COLO668 (cell line): Measurements from ENCODE around the gene SEC16A.

Experiments
- DNase-seq: peaks from one replicate; lab custom pipeline; 2025; ENCODE audit not compliant: unreplicated experiment; lab: John Stamatoyannopoulos, UW

The SEC16A gene, protein sequence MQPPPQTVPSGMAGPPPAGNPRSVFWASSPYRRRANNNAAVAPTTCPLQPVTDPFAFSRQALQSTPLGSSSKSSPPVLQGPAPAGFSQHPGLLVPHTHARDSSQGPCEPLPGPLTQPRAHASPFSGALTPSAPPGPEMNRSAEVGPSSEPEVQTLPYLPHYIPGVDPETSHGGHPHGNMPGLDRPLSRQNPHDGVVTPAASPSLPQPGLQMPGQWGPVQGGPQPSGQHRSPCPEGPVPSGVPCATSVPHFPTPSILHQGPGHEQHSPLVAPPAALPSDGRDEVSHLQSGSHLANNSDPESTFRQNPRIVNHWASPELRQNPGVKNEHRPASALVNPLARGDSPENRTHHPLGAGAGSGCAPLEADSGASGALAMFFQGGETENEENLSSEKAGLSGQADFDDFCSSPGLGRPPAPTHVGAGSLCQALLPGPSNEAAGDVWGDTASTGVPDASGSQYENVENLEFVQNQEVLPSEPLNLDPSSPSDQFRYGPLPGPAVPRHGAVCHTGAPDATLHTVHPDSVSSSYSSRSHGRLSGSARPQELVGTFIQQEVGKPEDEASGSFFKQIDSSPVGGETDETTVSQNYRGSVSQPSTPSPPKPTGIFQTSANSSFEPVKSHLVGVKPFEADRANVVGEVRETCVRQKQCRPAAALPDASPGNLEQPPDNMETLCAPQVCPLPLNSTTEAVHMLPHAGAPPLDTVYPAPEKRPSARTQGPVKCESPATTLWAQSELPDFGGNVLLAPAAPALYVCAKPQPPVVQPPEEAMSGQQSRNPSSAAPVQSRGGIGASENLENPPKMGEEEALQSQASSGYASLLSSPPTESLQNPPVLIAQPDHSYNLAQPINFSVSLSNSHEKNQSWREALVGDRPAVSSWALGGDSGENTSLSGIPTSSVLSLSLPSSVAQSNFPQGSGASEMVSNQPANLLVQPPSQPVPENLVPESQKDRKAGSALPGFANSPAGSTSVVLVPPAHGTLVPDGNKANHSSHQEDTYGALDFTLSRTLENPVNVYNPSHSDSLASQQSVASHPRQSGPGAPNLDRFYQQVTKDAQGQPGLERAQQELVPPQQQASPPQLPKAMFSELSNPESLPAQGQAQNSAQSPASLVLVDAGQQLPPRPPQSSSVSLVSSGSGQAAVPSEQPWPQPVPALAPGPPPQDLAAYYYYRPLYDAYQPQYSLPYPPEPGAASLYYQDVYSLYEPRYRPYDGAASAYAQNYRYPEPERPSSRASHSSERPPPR (N-terminal part only)

GRCh38 chr9:136482793-136483588, at the start of gene SEC16A:
SEC16A (minus strand) TSS chr9:136483040; CDS start chr9:136477615, 5,425 bp downstream.
- DNase-seq = peak; percentile 99

DNA sequence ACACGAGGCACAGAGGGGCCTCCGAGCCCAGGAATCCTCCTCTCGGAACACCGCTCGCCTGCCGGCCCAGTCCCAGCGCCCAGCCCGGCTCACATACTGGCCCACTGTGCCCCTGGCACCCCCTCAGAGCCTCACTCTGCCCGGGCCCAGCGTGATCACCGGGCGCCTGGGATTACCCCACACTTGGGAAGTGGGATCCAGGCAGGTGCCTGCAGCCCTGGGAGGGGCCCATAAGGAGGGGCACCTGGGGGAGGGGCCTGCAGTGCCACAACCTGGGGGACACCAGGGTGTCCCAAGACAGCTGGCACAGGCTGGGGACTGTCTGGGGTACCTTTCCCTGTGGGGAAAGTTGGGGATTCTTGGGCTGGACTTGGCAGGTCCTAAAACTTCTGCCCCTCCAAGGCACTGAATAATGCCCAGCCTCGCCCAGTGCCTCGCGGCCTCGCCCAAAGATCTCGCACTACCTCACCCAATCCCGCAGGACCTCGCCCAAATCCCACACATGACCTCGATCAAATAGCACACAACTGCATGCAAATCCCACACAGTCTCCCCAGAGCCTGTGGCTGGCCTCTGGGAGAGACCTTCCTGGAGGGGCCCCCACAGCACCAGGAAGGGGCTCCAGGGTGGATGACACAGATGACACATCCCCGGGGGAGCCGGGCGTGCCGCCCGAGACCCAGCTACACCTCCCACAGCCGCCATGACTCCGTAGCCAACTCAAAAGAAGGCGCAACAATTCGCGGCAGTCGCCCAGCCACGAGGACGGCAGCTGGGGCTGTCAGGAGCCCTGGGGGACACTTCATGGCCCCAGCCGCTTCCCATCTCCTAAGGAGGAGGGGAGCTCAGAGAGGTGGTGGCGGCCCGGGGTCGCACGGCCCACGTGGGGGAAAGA, 49.3 kb upstream of the SEC16A start:
- DNase-seq = no peak

- DNase-seq = no peak
Measured at GRCh38 chr9:136531186-136531903, 48.5 kb upstream of the SEC16A start.

DNA sequence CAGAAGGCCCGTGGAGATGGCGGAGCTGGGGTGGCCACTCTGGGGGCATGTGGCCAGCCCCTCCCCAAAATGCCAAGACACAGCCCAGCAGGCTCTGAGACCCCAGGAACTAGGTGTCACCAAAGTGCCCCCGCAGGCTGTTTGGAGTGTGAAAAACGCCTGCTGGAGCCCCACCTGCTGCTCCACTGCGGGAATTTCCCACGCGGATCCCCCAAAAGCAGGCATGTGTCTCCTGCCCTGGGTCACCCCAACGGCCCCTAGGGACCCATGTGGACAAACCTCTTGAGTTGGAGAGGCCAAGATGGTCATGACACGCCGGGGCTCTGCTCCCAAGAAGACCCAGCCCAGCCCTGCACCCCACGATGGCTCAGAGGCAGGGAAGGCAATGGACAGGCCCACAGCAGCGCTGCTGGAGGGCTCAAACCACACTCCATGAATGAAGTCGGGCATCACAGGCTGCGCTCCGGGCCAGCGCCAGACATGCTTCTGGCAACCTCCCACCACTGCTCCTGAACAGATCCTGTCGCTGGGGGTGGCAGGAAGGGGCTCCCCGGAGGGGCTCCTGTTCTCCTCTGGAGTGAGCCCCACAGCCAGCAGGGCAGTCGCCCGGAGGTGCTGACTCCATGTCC, 47.7 kb upstream of the SEC16A start:
- no peak for DNase-seq

DNA sequence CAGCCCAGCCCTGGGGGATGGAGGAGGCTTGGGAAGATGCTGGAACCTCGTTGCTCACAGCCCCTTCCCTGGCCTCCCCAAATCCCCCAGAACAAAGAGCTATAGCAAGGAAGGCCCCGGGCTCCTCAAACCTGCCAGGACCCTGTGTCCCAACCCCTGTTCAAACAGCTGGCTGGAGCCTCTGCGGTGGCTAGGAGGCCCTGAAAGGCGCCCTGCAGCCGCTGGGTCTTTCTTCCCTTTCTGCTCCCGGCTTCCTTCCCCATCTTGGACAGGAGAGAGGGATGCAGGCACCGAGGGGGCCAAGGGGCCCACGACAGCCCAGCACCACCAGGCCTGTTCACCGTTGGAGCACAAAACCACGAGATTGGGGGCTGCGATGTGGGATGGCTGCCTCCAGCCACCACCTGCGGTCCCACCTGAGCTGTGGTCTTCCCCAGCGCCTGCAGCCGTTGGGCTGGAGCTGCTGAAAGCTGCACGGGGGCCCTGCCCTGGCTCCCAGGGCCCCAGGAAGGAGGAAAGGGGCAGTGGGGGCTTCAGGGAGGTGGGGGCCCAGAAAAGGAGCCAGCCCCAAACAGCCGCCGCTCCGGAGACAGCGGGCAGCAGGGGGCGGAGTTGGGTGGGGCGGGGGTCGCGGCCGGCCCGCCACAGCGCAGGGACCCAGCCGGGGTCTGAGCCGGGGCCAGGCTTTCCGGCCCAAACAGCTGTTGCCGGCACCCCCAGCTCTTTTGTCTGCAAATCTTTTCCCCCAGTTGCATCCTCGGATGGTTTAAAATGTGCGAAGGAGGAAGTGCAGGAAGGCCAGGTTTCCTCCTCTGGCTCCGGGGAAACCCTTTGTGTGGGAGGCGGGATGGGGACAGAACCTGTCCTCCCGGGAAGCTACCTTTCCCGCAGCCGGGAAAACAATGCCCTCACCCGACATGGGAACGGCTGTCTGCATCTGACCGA, 46.9 kb upstream of the SEC16A start:
- DNase-seq = peak; percentile 18

DNA sequence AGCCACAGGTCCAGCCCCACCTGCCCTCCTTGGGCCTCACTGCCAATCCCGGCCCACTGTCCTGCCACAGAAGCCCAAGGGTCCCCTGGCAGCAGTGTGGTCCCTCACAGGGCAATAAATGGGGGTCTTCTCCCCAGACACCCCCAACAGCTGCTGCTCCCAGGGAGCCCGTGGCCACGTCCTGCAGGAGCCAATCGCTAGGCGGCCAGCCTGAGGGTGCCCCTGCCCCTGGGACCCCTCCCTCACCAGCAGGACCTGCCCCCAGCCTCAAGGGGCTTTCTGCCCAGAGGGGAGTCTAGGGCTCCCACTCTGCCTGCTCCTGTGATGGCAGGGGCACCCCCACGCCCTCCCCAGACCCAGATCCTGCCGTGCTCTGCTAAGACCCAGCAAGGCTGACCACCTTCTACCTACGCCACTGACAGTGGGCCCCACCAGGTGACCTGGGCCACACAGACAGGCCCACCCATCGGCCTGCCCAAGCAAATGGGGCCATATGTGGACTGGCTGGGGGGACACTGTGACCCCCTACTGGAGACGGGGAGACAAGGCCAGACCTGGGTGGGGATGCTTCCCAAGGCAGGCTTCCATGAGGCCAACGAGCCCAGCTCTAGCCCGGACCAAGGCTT, 46.0 kb upstream of the SEC16A start:
- DNase-seq = no peak

DNA sequence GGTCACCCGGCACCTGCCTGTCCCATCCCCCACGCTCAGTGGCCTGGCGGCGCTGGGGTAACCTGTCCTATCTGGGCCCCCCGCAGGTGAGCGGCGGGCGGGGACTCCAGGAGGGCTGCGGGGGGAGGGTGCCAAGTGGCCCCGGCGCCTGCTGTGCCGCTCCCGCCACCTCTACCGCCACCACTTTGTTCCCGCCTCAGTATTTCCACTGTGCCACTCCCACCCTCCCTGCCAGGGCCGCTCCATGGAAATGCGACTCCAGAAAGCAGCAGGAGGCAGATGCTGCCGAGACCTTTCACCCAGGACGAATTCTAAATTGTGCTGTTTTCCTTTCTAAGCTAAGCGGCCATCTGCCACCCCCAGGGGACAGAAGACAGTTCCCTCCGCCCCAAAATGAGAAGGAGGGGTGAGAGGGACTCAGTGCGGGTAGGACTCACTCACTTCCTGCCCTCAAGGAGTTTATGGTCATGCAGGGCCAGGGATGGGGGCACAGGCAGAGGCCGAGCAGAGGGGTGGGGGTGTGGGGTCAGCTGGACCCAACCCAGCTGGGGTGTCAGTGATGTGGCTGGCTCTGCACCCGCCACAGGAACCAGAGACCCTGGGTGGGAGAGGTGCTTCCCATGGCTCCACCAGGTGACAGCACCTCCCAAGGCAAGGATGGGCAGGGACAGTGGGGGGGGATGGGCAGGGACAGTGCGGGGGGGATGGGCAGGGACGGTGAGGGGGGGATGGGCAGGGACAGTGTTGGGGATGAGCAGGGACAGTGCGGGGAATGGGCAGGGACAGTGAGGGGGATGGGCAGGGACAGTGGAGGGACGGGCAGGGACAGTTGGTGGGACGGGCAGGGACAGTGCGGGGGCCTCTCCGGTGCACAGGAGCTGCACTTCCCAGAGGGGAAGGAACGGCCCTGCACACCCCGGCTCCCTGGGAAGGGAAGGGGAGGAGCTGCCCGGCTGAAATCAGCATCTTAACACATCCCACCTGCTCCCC, 45.2 kb upstream of the SEC16A start:
- DNase-seq = peak; percentile 89

GRCh38 chr9:136527131-136527530, 44.3 kb upstream of the SEC16A start:
- peak; percentile 79 for DNase-seq

DNA sequence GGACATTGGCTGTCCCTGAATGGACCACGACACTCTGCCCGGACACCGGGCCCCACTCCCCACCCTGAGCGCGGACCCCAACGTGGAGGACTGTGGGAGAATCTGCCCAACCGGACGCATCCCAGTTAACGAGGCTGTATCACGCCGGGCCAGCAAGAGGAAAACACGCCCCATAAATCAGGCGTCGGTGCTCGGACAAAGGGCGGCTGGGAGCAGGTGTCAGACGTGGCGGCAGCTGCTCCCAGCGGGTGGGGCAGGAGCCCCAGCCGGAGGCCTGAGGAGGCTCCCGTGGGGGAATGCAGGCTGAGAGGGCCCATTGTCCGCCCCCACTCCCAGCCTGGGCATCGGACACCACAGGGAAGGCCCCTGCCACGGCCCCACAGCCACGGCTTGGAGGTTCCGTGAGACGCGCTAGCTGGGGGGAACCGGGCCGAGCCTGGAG, 43.8 kb upstream of the SEC16A start:
- DNase-seq = peak; percentile 95

DNA sequence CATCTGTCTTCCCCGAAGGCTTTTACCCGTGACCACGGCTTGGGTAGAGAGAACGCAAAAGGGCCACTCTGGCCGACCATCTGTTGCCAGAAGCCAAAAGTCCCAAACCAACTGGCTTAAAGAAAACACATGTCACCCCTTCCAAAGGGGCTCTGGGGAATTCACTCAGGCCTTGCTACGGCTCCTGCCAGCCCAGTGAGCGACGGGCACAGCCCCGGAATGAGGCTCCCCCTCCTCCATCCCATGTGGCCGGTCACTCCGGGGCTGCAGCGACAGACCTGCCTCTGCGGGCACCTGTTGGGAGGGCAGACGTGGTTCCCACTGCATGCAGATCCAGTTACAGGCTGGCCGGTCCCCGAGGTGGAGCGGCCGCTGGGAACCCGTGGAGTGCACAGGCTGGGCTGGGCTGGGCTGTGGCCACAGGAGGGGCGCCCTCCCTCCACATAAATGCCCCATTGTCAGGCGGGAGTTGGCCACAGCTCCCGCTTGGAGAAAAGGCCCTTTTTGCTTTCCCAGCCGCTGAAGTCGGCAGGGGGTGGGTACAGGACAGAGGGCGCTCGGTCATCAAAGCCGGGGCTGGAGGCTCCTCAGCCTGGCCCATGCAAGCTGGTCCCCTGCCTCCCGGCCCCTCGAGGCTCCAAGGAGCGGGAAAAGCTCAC, 43.1 kb upstream of the SEC16A start:
- DNase-seq = peak; percentile 79

GRCh38 chr9:136525207-136525606, 42.4 kb upstream of the SEC16A start:
- DNase-seq = peak; percentile 77

- no peak for DNase-seq
Measured at GRCh38 chr9:136522314-136523237, 39.7 kb upstream of the SEC16A start.

- DNase-seq = no peak
Measured at GRCh38 chr9:136521537-136521936, 38.7 kb upstream of the SEC16A start.

DNA sequence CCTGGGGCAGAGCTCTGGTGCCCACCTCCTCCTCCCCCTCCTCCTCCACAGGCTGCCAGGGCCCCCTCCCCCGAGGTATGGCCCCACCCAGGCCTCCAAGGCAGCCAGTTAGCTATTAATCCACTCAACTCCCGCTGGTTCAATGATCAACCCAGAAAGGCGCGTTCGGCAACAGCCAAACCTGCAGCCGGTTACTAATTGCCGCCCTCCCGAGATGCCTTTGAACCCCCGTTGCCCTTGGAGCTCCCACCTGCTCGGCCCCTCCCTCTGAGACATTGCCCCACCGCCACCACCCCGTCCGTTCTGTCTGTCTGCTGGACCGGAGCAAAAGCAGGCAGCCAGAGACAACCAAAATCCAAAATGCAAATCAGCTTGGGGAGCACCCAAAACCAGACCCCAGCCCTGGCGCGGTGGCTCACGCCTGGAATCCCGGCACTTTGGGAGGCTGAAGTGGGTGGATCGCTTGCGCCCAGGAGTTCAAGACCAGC, 37.3 kb upstream of the SEC16A start:
- peak; percentile 70 for DNase-seq
